ENCODE measurements around the gene CSNK1G1.

CSNK1G1 gene

GRCh38 chr15:64216730-64217428 is 139.1 kb downstream of the CSNK1G1 start:
- Histone ChIP-seq H3K4me1 (peaks cover 2% of the 10 kb centered on the region), H3K4me3 (ENCODE audit: low read depth, low read length) (no peak overlapping the region), H3K27me3 (ENCODE audit: control insufficient read depth, insufficient read depth, low read length) (no peaks in the 10 kb centered on the region), H2AFZ (no peak overlapping the region), H3K36me3 (ENCODE audit: control insufficient read depth, insufficient read depth, low read length) (no peaks in the 10 kb centered on the region), H3K27ac (no peak overlapping the region), H3K9me3 (ENCODE audit: control insufficient read depth, low read length) (no peaks in the 10 kb centered on the region), H3K9ac (no peak overlapping the region), H3K79me2 (no peaks in the 10 kb centered on the region), H3K4me2 (ENCODE audit: low read length) (no peak overlapping the region)
- no peak for TF ChIP-seq CTCF (IDR thresholded peaks at IDR 0.05)

- Histone ChIP-seq H3K79me2 (no peaks in the 10 kb centered on the region), H3K9ac (no peak overlapping the region), H3K9me3 (ENCODE audit: control insufficient read depth, low read length) (no peaks in the 10 kb centered on the region), H3K27me3 (ENCODE audit: control insufficient read depth, insufficient read depth, low read length) (no peaks in the 10 kb centered on the region), H3K4me3 (ENCODE audit: low read depth, low read length) (no peak overlapping the region), H3K27ac (no peak overlapping the region), H3K36me3 (ENCODE audit: control insufficient read depth, insufficient read depth, low read length) (no peaks in the 10 kb centered on the region), H3K4me1 (peaks cover 2% of the 10 kb centered on the region), H3K4me2 (ENCODE audit: low read length) (no peak overlapping the region), H2AFZ (no peak overlapping the region)
- TF ChIP-seq CTCF (IDR thresholded peaks at IDR 0.05): no peak
These were observed 139.8 kb downstream of the CSNK1G1 start for GRCh38 chr15:64216196-64216595.

- H3K27me3 ChIP-seq (ENCODE audit: control insufficient read depth, insufficient read depth, low read length): no peaks in the 10 kb centered on the region
- TF ChIP-seq CTCF (IDR thresholded peaks at IDR 0.05): no peak
- no peak overlapping the region for H3K4me3 ChIP-seq (ENCODE audit: low read depth, low read length)
- H3K79me2 ChIP-seq: no peaks in the 10 kb centered on the region
- no peak overlapping the region for H3K27ac ChIP-seq
- no peaks in the 10 kb centered on the region for H3K36me3 ChIP-seq (ENCODE audit: control insufficient read depth, insufficient read depth, low read length)
- H3K9ac ChIP-seq: no peak overlapping the region
- H2AFZ ChIP-seq: no peak overlapping the region
- H3K4me2 ChIP-seq (ENCODE audit: low read length): no peak overlapping the region
- H3K9me3 ChIP-seq (ENCODE audit: control insufficient read depth, low read length): no peaks in the 10 kb centered on the region
- peaks cover 2% of the 10 kb centered on the region for H3K4me1 ChIP-seq
These were observed 142.3 kb downstream of the CSNK1G1 start for GRCh38 chr15:64213646-64214045.

- H3K4me3 ChIP-seq (ENCODE audit: low read depth, low read length): no peak overlapping the region
- no peaks in the 10 kb centered on the region for H3K4me1 ChIP-seq
- H3K9ac ChIP-seq: no peak overlapping the region
- no peaks in the 10 kb centered on the region for H3K9me3 ChIP-seq (ENCODE audit: control insufficient read depth, low read length)
- no peak for TF ChIP-seq CTCF (IDR thresholded peaks at IDR 0.05)
- no peaks in the 10 kb centered on the region for H3K79me2 ChIP-seq
- H3K4me2 ChIP-seq (ENCODE audit: low read length): no peak overlapping the region
- no peaks in the 10 kb centered on the region for H3K36me3 ChIP-seq (ENCODE audit: control insufficient read depth, insufficient read depth, low read length)
- no peaks in the 10 kb centered on the region for H3K27me3 ChIP-seq (ENCODE audit: control insufficient read depth, insufficient read depth, low read length)
- no peak overlapping the region for H3K27ac ChIP-seq
- no peak overlapping the region for H2AFZ ChIP-seq
These were observed 144.3 kb downstream of the CSNK1G1 start for GRCh38 chr15:64211696-64212095.

GRCh38 chr15:64210371-64210770 is 145.6 kb downstream of the CSNK1G1 start:
- TF ChIP-seq CTCF (IDR thresholded peaks at IDR 0.05): no peak
- H3K27ac ChIP-seq: no peak overlapping the region
- H3K4me2 ChIP-seq (ENCODE audit: low read length): no peak overlapping the region
- no peaks in the 10 kb centered on the region for H3K79me2 ChIP-seq
- H3K9ac ChIP-seq: no peak overlapping the region
- H3K4me3 ChIP-seq (ENCODE audit: low read depth, low read length): no peak overlapping the region
- no peaks in the 10 kb centered on the region for H3K9me3 ChIP-seq (ENCODE audit: control insufficient read depth, low read length)
- H2AFZ ChIP-seq: no peak overlapping the region
- H3K36me3 ChIP-seq (ENCODE audit: control insufficient read depth, insufficient read depth, low read length): no peaks in the 10 kb centered on the region
- H3K4me1 ChIP-seq: no peaks in the 10 kb centered on the region
- H3K27me3 ChIP-seq (ENCODE audit: control insufficient read depth, insufficient read depth, low read length): no peaks in the 10 kb centered on the region
